Measurements from ENCODE around the gene CACNG8.
A peak's percentile ranks its signal among the peaks of the same experiment; 100 is the strongest.

The CACNG8 gene

GRCh38 chr19:53958823-53959757, 3.6 kb upstream of the CACNG8 start:
- H2BK5ac ChIP-seq (ENCODE audit: low read length), result no peak overlapping the region
- H2AK5ac ChIP-seq (ENCODE audit: low read length), result no peak overlapping the region
- H3K23ac ChIP-seq (ENCODE audit: low read length), result no peak overlapping the region
- no peak overlapping the region for H3K27ac ChIP-seq (ENCODE audit: low read depth, low read length)
- no peaks in the 10 kb centered on the region for H3K79me1 ChIP-seq (ENCODE audit: low read length)
- peak overlapping the region; percentile 45 for H3K4me2 ChIP-seq (ENCODE audit: low read length)
- no peak overlapping the region for H2BK15ac ChIP-seq (replicated peaks; ENCODE audit: low read depth)
- no peaks in the 10 kb centered on the region for H3K79me2 ChIP-seq (ENCODE audit: control insufficient read depth, insufficient read depth, low read length)
- peak overlapping the region; percentile 95 for H3K18ac ChIP-seq (ENCODE audit: low read length)
- H3K27me3 ChIP-seq (ENCODE audit: insufficient read depth, low read length, poor library complexity), result no peaks in the 10 kb centered on the region
- H3K4me3 ChIP-seq (ENCODE audit: low read length), result no peak overlapping the region
- no peak overlapping the region for H4K5ac ChIP-seq (ENCODE audit: low read length)
- no peaks in the 10 kb centered on the region for H3K36me3 ChIP-seq (ENCODE audit: control insufficient read depth, insufficient read depth, low read length)
- H3K56ac ChIP-seq (ENCODE audit: low read length), result peak overlapping the region; percentile 73
- H2BK120ac ChIP-seq (ENCODE audit: low read depth, low read length), result no peak overlapping the region
- no peak overlapping the region for H4K8ac ChIP-seq (ENCODE audit: low read depth, low read length)
- no CpG with 5 or more reads among the region's 22 CpGs for WGBS (ENCODE audit: extremely low coverage, insufficient coverage, low lambda C conversion rate)
- H3K4ac ChIP-seq (ENCODE audit: low read depth, low read length), result peak overlapping the region; percentile 26
- H3K9ac ChIP-seq (ENCODE audit: low read length), result peak overlapping the region; percentile 41
- peak; percentile 55 for DNase-seq
- peaks cover 14% of the 10 kb centered on the region for H3K4me1 ChIP-seq (ENCODE audit: control insufficient read depth, low read depth, low read length)

- Histone ChIP-seq H3K79me1 (ENCODE audit: low read length) (no peaks in the 10 kb centered on the region), H3K56ac (ENCODE audit: low read length) (peak overlapping the region; percentile 45), H3K4me3 (ENCODE audit: low read length) (no peak overlapping the region), H3K4ac (ENCODE audit: low read depth, low read length) (no peak overlapping the region), H3K23ac (ENCODE audit: low read length) (no peak overlapping the region), H3K4me1 (ENCODE audit: control insufficient read depth, low read depth, low read length) (peaks cover 14% of the 10 kb centered on the region), H3K27me3 (ENCODE audit: insufficient read depth, low read length, poor library complexity) (no peaks in the 10 kb centered on the region), H4K8ac (ENCODE audit: low read depth, low read length) (no peak overlapping the region), H3K18ac (ENCODE audit: low read length) (peak overlapping the region; percentile 15), H2BK120ac (ENCODE audit: low read depth, low read length) (no peak overlapping the region), H2BK5ac (ENCODE audit: low read length) (no peak overlapping the region), H3K36me3 (ENCODE audit: control insufficient read depth, insufficient read depth, low read length) (no peaks in the 10 kb centered on the region), H3K4me2 (ENCODE audit: low read length) (peak overlapping the region; percentile 29), H3K27ac (ENCODE audit: low read depth, low read length) (no peak overlapping the region), H3K9ac (ENCODE audit: low read length) (peak overlapping the region; percentile 12), H4K5ac (ENCODE audit: low read length) (no peak overlapping the region), H2AK5ac (ENCODE audit: low read length) (no peak overlapping the region), H2BK15ac (replicated peaks; ENCODE audit: low read depth) (no peak overlapping the region), H3K79me2 (ENCODE audit: control insufficient read depth, insufficient read depth, low read length) (no peaks in the 10 kb centered on the region)
- no peak for DNase-seq
- WGBS (ENCODE audit: extremely low coverage, insufficient coverage, low lambda C conversion rate), result no CpG with 5 or more reads among the region's 10 CpGs
These were observed 2.5 kb upstream of the CACNG8 start for GRCh38 chr19:53960187-53960586.

GRCh38 chr19:53960886-53961285, 1.9 kb upstream of the CACNG8 start:
- no peak overlapping the region for H2BK120ac ChIP-seq (ENCODE audit: low read depth, low read length)
- no peak overlapping the region for H4K5ac ChIP-seq (ENCODE audit: low read length)
- H3K36me3 ChIP-seq (ENCODE audit: control insufficient read depth, insufficient read depth, low read length), result no peaks in the 10 kb centered on the region
- peaks cover 2% of the 10 kb centered on the region for H3K79me1 ChIP-seq (ENCODE audit: low read length)
- no CpG with 5 or more reads among the region's 8 CpGs for WGBS (ENCODE audit: extremely low coverage, insufficient coverage, low lambda C conversion rate)
- peak overlapping the region; percentile 45 for H3K56ac ChIP-seq (ENCODE audit: low read length)
- H4K8ac ChIP-seq (ENCODE audit: low read depth, low read length), result no peak overlapping the region
- peaks cover 14% of the 10 kb centered on the region for H3K4me1 ChIP-seq (ENCODE audit: control insufficient read depth, low read depth, low read length)
- no peak overlapping the region for H3K18ac ChIP-seq (ENCODE audit: low read length)
- H3K23ac ChIP-seq (ENCODE audit: low read length), result no peak overlapping the region
- H3K4ac ChIP-seq (ENCODE audit: low read depth, low read length), result no peak overlapping the region
- no peak overlapping the region for H2AK5ac ChIP-seq (ENCODE audit: low read length)
- no peak overlapping the region for H3K27ac ChIP-seq (ENCODE audit: low read depth, low read length)
- peak overlapping the region; percentile 47 for H3K9ac ChIP-seq (ENCODE audit: low read length)
- no peak for DNase-seq
- peak overlapping the region; percentile 0 for H3K4me2 ChIP-seq (ENCODE audit: low read length)
- no peaks in the 10 kb centered on the region for H3K79me2 ChIP-seq (ENCODE audit: control insufficient read depth, insufficient read depth, low read length)
- no peak overlapping the region for H3K4me3 ChIP-seq (ENCODE audit: low read length)
- no peaks in the 10 kb centered on the region for H3K27me3 ChIP-seq (ENCODE audit: insufficient read depth, low read length, poor library complexity)
- H2BK5ac ChIP-seq (ENCODE audit: low read length), result no peak overlapping the region
- H2BK15ac ChIP-seq (replicated peaks; ENCODE audit: low read depth), result no peak overlapping the region

GRCh38 chr19:53961523-53962356, 997 bp upstream of the CACNG8 start:
- H3K18ac ChIP-seq (ENCODE audit: low read length), result peak overlapping the region; percentile 28
- peak overlapping the region; percentile 17 for H3K4me3 ChIP-seq (ENCODE audit: low read length)
- H4K8ac ChIP-seq (ENCODE audit: low read depth, low read length), result no peak overlapping the region
- WGBS (ENCODE audit: extremely low coverage, insufficient coverage, low lambda C conversion rate), result no CpG with 5 or more reads among the region's 32 CpGs
- H3K27me3 ChIP-seq (ENCODE audit: insufficient read depth, low read length, poor library complexity), result no peaks in the 10 kb centered on the region
- peak overlapping the region; percentile 49 for H3K4me2 ChIP-seq (ENCODE audit: low read length)
- H2BK120ac ChIP-seq (ENCODE audit: low read depth, low read length), result no peak overlapping the region
- H2AK5ac ChIP-seq (ENCODE audit: low read length), result no peak overlapping the region
- no peak overlapping the region for H2BK5ac ChIP-seq (ENCODE audit: low read length)
- no peaks in the 10 kb centered on the region for H3K79me2 ChIP-seq (ENCODE audit: control insufficient read depth, insufficient read depth, low read length)
- H3K56ac ChIP-seq (ENCODE audit: low read length), result peak overlapping the region; percentile 70
- no peak overlapping the region for H3K27ac ChIP-seq (ENCODE audit: low read depth, low read length)
- peak; percentile 74 for DNase-seq
- H3K23ac ChIP-seq (ENCODE audit: low read length), result no peak overlapping the region
- H2BK15ac ChIP-seq (replicated peaks; ENCODE audit: low read depth), result no peak overlapping the region
- peaks cover 14% of the 10 kb centered on the region for H3K4me1 ChIP-seq (ENCODE audit: control insufficient read depth, low read depth, low read length)
- H3K9ac ChIP-seq (ENCODE audit: low read length), result peak overlapping the region; percentile 52
- peak overlapping the region; percentile 17 for H3K4ac ChIP-seq (ENCODE audit: low read depth, low read length)
- H3K36me3 ChIP-seq (ENCODE audit: control insufficient read depth, insufficient read depth, low read length), result no peaks in the 10 kb centered on the region
- no peak overlapping the region for H4K5ac ChIP-seq (ENCODE audit: low read length)
- H3K79me1 ChIP-seq (ENCODE audit: low read length), result peaks cover 2% of the 10 kb centered on the region

- Histone ChIP-seq H2BK15ac (replicated peaks; ENCODE audit: low read depth) (no peak overlapping the region), H2AK5ac (ENCODE audit: low read length) (no peak overlapping the region), H3K23ac (ENCODE audit: low read length) (no peak overlapping the region), H4K5ac (ENCODE audit: low read length) (no peak overlapping the region), H3K79me2 (ENCODE audit: control insufficient read depth, insufficient read depth, low read length) (no peaks in the 10 kb centered on the region), H2BK120ac (ENCODE audit: low read depth, low read length) (no peak overlapping the region), H3K4me2 (ENCODE audit: low read length) (no peak overlapping the region), H4K8ac (ENCODE audit: low read depth, low read length) (no peak overlapping the region), H3K56ac (ENCODE audit: low read length) (no peak overlapping the region), H3K79me1 (ENCODE audit: low read length) (peaks cover 2% of the 10 kb centered on the region), H2BK5ac (ENCODE audit: low read length) (no peak overlapping the region), H3K18ac (ENCODE audit: low read length) (no peak overlapping the region), H3K4me3 (ENCODE audit: low read length) (no peak overlapping the region), H3K27me3 (ENCODE audit: insufficient read depth, low read length, poor library complexity) (no peaks in the 10 kb centered on the region), H3K4me1 (ENCODE audit: control insufficient read depth, low read depth, low read length) (peaks cover 7% of the 10 kb centered on the region), H3K4ac (ENCODE audit: low read depth, low read length) (no peak overlapping the region), H3K27ac (ENCODE audit: low read depth, low read length) (no peak overlapping the region), H3K36me3 (ENCODE audit: control insufficient read depth, insufficient read depth, low read length) (no peaks in the 10 kb centered on the region), H3K9ac (ENCODE audit: low read length) (no peak overlapping the region)
- DNase-seq, result no peak
- no CpG with 5 or more reads among the region's 11 CpGs for WGBS (ENCODE audit: extremely low coverage, insufficient coverage, low lambda C conversion rate)
These were observed 2.4 kb downstream of the CACNG8 start for GRCh38 chr19:53965091-53965490.

Measured in mesendoderm (in vitro differentiated cells).